GM12878 (cell line): ENCODE measurements around the gene NAA38. TPM values are rescaled to one million over a fixed set of nuclear protein-coding genes. Genes with fewer than 3 reads are reported as not detected.
A peak's percentile ranks its signal among the peaks of the same experiment; 100 is the strongest.

ENCODE experiments used
- ATAC-seq: fragments of 200-7000 bp; cut with Tn5 transposase; 3 replicates; pipeline ENCODE4 v1.9.1; 2020; ENCODE audit warnings: mild to moderate bottlenecking, moderate library complexity
- BruUV-seq: library from RNA; stranded (reverse); fragments of 400-500 nt; replicated peaks from 2 replicates; lab custom pipeline; 2021; lab: Mats Ljungman, UMichigan
- CTCF ChIA-PET: fragments of 300-600 bp; sonication (Branson Sonifier 250); formaldehyde crosslinking; extraction: SDS; loops from one replicate; lab custom pipeline; 2021; ENCODE audit warnings: inconsistent platforms; lab: Yijun Ruan, JAX
- POLR2A ChIA-PET: fragments of 350-600 bp; formaldehyde crosslinking; extraction: SDS; loops from one replicate; lab custom pipeline; 2021; ENCODE audit warnings: inconsistent platforms; lab: Charles Lee
- RAD21 ChIA-PET: fragments of 300-600 bp; sonication (Branson Sonifier 250); formaldehyde crosslinking; loops from one replicate; lab custom pipeline; 2023; ENCODE audit warnings: antibody characterized with exemption; ENCODE audit not compliant: unreplicated experiment; lab: Charles Lee
- SMC1A ChIA-PET: fragments of 300-600 bp; sonication (Branson Sonifier 250); formaldehyde crosslinking; loops from one replicate; lab custom pipeline; 2023; ENCODE audit not compliant: unreplicated experiment, uncharacterized antibody; lab: Charles Lee
- DNase-seq: peaks from one replicate; pipeline ENCODE4 v3.0.0-alpha.2; 2011; ENCODE audit warnings: low read depth, low spot score
- FAIRE-seq: peaks from 3 replicates; lab custom pipeline; 2011; peaks lifted over from hg19 to GRCh38; lab: Jason Lieb, UNC
- H2AFZ ChIP-seq: 2 replicates; pipeline ENCODE4 v1.6.0; 2011; ENCODE audit warnings: low read depth, low read length, control low read depth; ENCODE audit not compliant: control insufficient read depth
- H3K27ac ChIP-seq: 2 replicates; pipeline ENCODE4 v1.5.1; 2011; ENCODE audit warnings: control low read depth; ENCODE audit not compliant: control insufficient read depth, insufficient read depth
- H3K27me3 ChIP-seq, 2 experiments: replicated peaks in 1 of 2; 2 replicates each; pipeline versions ENCODE4 v1.6.0 to v1.6.1; 2011; ENCODE audit warnings: low read length in 1 of 2; ENCODE audit not compliant: control insufficient read depth in 2 of 2, insufficient read depth in 2 of 2
- H3K36me3 ChIP-seq, 2 experiments: 2 replicates each; pipeline ENCODE4 v1.5.1; 2011; ENCODE audit warnings: low read length in 1 of 2; ENCODE audit not compliant: control insufficient read depth in 2 of 2, insufficient read depth in 2 of 2
- H3K4me1 ChIP-seq: 2 replicates; pipeline ENCODE4 v1.6.1; 2011; ENCODE audit warnings: mild to moderate bottlenecking, low read length, moderate library complexity, mixed read lengths; ENCODE audit not compliant: control insufficient read depth, insufficient read depth
- H3K4me2 ChIP-seq: 2 replicates; pipeline ENCODE4 v1.6.0; 2011; ENCODE audit warnings: control low read depth; ENCODE audit not compliant: control insufficient read depth, insufficient read depth
- H3K4me3 ChIP-seq: fragments of 200-600 bp; sonication (generic); 2 replicates; pipeline ENCODE4 v1.5.1; 2016
- H3K79me2 ChIP-seq: 2 replicates; pipeline ENCODE4 v1.6.0; 2011; ENCODE audit warnings: low read length; ENCODE audit not compliant: control insufficient read depth, insufficient read depth
- H3K9ac ChIP-seq: 2 replicates; pipeline ENCODE4 v1.8.0; 2011; ENCODE audit warnings: low read length, control low read depth, mixed read lengths; ENCODE audit not compliant: control insufficient read depth, insufficient read depth
- H3K9me3 ChIP-seq: replicated peaks from 3 replicates; pipeline ENCODE4 v1.5.1; 2011; ENCODE audit warnings: mild to moderate bottlenecking, low read length; ENCODE audit not compliant: control insufficient read depth, insufficient read depth
- H4K20me1 ChIP-seq: 2 replicates; pipeline ENCODE4 v1.6.0; 2011; ENCODE audit not compliant: control insufficient read depth, insufficient read depth
- BACH1 ChIP-seq: fragments of 450-650 bp; IDR thresholded peaks from 2 replicates; pipeline ENCODE4 v1.6.1; 2017; ENCODE audit warnings: mild to moderate bottlenecking, borderline replicate concordance
- NR2C2 ChIP-seq: IDR thresholded peaks from 2 replicates; pipeline ENCODE4 v1.6.1; 2011; ENCODE audit warnings: borderline replicate concordance, low read depth; ENCODE audit not compliant: control insufficient read depth, insufficient read length
- PAX8 ChIP-seq: fragments of 450-650 bp; IDR thresholded peaks from 2 replicates; pipeline ENCODE4 v1.6.1; 2017; ENCODE audit warnings: mild to moderate bottlenecking, moderate library complexity
- POLR2AphosphoS2 ChIP-seq: IDR thresholded peaks from 2 replicates; pipeline ENCODE4 v1.6.1; 2011; ENCODE audit warnings: low read depth, mild to moderate bottlenecking, low read length, improper control_type of control experiment, moderate library complexity
- POLR2AphosphoS5 ChIP-seq: IDR thresholded peaks from 2 replicates; pipeline ENCODE4 v1.6.1; 2011; ENCODE audit warnings: mild to moderate bottlenecking, low read length, inconsistent platforms
- RCOR1 ChIP-seq: conservative IDR thresholded peaks from 2 replicates; pipeline ENCODE4 v1.6.1; 2012; ENCODE audit warnings: low read depth, low read length, improper control_type of control experiment
- REST ChIP-seq: IDR thresholded peaks from 2 replicates; pipeline ENCODE4 v1.6.1; 2012; ENCODE audit warnings: mild to moderate bottlenecking, low read depth, low read length
- ZNF207 ChIP-seq: fragments of 450-650 bp; IDR thresholded peaks from 2 replicates; pipeline ENCODE4 v1.6.1; 2014; ENCODE audit warnings: antibody characterized with exemption, mild to moderate bottlenecking, borderline replicate concordance
- WGBS: methylation state at CpG from one replicate; pipeline ENCODE4 v1.1.6; 2016; ENCODE audit warnings: low lambda C conversion rate; ENCODE audit not compliant: insufficient replicate concordance, insufficient coverage; ENCODE audit errors: missing lambda C conversion rate; 5-methylcytosine and 5-hydroxymethylcytosine counted together
- in situ Hi-C: fragments of 300-500 bp; cut with MboI; formaldehyde crosslinking; loops from 9 replicates; pipeline ENCODE4 v1.14.3; 2018; ENCODE audit warnings: mixed read lengths
- intact Hi-C: fragments of 100-400 bp; cut with micrococcal nuclease; formaldehyde crosslinking; loops from one replicate; pipeline ENCODE4 v1.14.2; 2022; ENCODE audit not compliant: unreplicated experiment
- polyA plus RNA-seq, 11 experiments: library from polyadenylated mRNA; depleted of rRNA in 4 of 11; unstranded in 6 of 11; stranded (reverse) in 5 of 11; fragments of >200 nt; fragmentation: Nextera tagmentation in 4 of 11; fragmentation: Illumina TruSeq in 1 of 11; extraction: Ambion mirVana in 4 of 11; extraction: Trizol in 1 of 11; gene quantifications; 1 replicate in 1 of 11; 2 replicates in 10 of 11; pipeline versions ENCODE4 v1.2.1 to v1.2.3, GENCODE V29; 2011 to 2016; ENCODE audit warnings: inconsistent platforms in 2 of 11, missing spikeins in 2 of 11, low read depth in 1 of 11
- total RNA-seq, 4 experiments: library from RNA; depleted of rRNA in 3 of 4; stranded (reverse); fragments of >200 nt in 3 of 4; fragmentation: Illumina TruSeq in 1 of 4; extraction: Trizol in 1 of 4; gene quantifications; 2 replicates each; pipeline versions ENCODE4 v1.2.1 to v1.2.3, GENCODE V29; 2013 to 2021

Gene NAA38
- total and polyA plus RNA-seq, 10 of the 15 experiments (the other 5 are each of a cell fraction or from before 2014, with no cell fraction given): 31.5 to 337 (median 215) TPM

GRCh38 chr17:7833011-7833794, 24.2 kb downstream of the NAA38 start:
- Histone ChIP-seq H2AFZ (peak overlapping the region; percentile 93), H3K4me1 (peaks cover 3% of the 10 kb centered on the region), H3K9me3 (no peaks in the 10 kb centered on the region), H3K4me2 (peak overlapping the region; percentile 91), H3K27ac (no peak overlapping the region), H4K20me1 (no peaks in the 10 kb centered on the region), H3K9ac (no peak overlapping the region), H3K36me3 (no peaks in the 10 kb centered on the region), H3K79me2 (peaks cover 21% of the 10 kb centered on the region), H3K27me3 (peaks cover 0 to 1% of the 10 kb centered on the region in 2 experiments; a peak in 1 of 4 replicates), H3K4me3 (0 out of 2 replicates have a peak overlapping the region, but pooled peaks have one; percentile 100)
- BruUV-seq: no TSS peak
- no peak for ATAC-seq
- intact Hi-C loops: no loop called here
- CTCF ChIA-PET: interaction anchor here (0.6 to 5.9 kb wide), 17 partner anchors 9 to 792 kb away, joined by 3 to 57 read pairs (median 5); partner anchors contain the start of genes GUCY2D, NAA38 and TP53
- DNase-seq: no peak
- POLR2A ChIA-PET: interaction anchor here (0.5 to 4.9 kb wide), 8 partner anchors 8 to 157 kb away, joined by 3 to 49 read pairs (median 4); partner anchors contain the start of gene NAA38
- SMC1A ChIA-PET: interaction anchor here (0.9 to 3.3 kb wide), 9 partner anchors 8 to 90 kb away, joined by 3 to 22 read pairs (median 5); partner anchors contain the start of gene NAA38
- RAD21 ChIA-PET: interaction anchor here (0.9 to 5.4 kb wide), 11 partner anchors 8 to 169 kb away, joined by 3 to 44 read pairs (median 4); partner anchors contain the start of genes CYB5D1, GUCY2D, NAA38 and RNF227
- no peak for FAIRE-seq
- in situ Hi-C loops: no loop called here
- 48% methylated on average over 19 of the region's 19 CpGs for WGBS
- TF ChIP-seq BACH1 (no peak), ZNF207 (0 out of 2 replicates have a peak, but pooled peaks have one; percentile 21), PAX8 (no peak), NR2C2 (no peak), REST (no peak), RCOR1 (no peak), POLR2AphosphoS2 (no peak), POLR2AphosphoS5 (no peak)
